ENCODE data around the gene GRB2. TPM values are rescaled to one million over a fixed set of nuclear protein-coding genes. Genes with fewer than 3 reads are reported as not detected.
A peak's percentile ranks its signal among the peaks of the same experiment; 100 is the strongest.

Gene GRB2
- total RNA-seq, 2 donors from 2014 or later = 117 to 126 TPM

- no peaks in the 10 kb centered on the region for H3K27me3 ChIP-seq
- peak overlapping the region in 1 of 2 donors; percentile 19 for H3K9ac ChIP-seq (ENCODE audit: low read depth in 2 of 2, low read length in 2 of 2)
- H3K4me1 ChIP-seq = no peaks in the 10 kb centered on the region
- TF ChIP-seq CTCF (IDR thresholded peaks at IDR 0.05) = no peak
- H3K9me3 ChIP-seq = no peaks in the 10 kb centered on the region
- H3K4me3 ChIP-seq = peak overlapping the region; percentile 100
- intact Hi-C loops (cut with DNase I) = no loop called here
- DNase-seq = no peak
- H3K27ac ChIP-seq = no peak overlapping the region
- H3K36me3 ChIP-seq = no peaks in the 10 kb centered on the region
These were observed 2.3 kb downstream of the GRB2 start for GRCh38 chr17:75403131-75403530.

- Histone ChIP-seq H3K9me3 (no peaks in the 10 kb centered on the region), H3K27ac (no peak overlapping the region), H3K4me1 (no peaks in the 10 kb centered on the region), H3K4me3 (no peak overlapping the region), H3K36me3 (no peaks in the 10 kb centered on the region), H3K27me3 (no peaks in the 10 kb centered on the region), H3K9ac (ENCODE audit: low read depth in 2 of 2, low read length in 2 of 2) (no peak overlapping the region)
- TF ChIP-seq CTCF (IDR thresholded peaks at IDR 0.05) = no peak
- intact Hi-C loops (cut with DNase I) = no loop called here
- no peak for DNase-seq
These were observed 3.5 kb downstream of the GRB2 start for GRCh38 chr17:75402026-75402425.

- no peaks in the 10 kb centered on the region for H3K27me3 ChIP-seq
- no peak overlapping the region for H3K27ac ChIP-seq
- H3K4me1 ChIP-seq = no peaks in the 10 kb centered on the region
- DNase-seq = no peak
- intact Hi-C loops (cut with DNase I) = no loop called here
- H3K36me3 ChIP-seq = no peaks in the 10 kb centered on the region
- no peaks in the 10 kb centered on the region for H3K9me3 ChIP-seq
- H3K4me3 ChIP-seq = no peak overlapping the region
- H3K9ac ChIP-seq (ENCODE audit: low read depth in 2 of 2, low read length in 2 of 2) = no peak overlapping the region
- no peak for TF ChIP-seq CTCF (IDR thresholded peaks at IDR 0.05)
These were observed 5.0 kb downstream of the GRB2 start for GRCh38 chr17:75400326-75400939.

- intact Hi-C loops (cut with DNase I) = no loop called here
These were observed 7.2 kb downstream of the GRB2 start for GRCh38 chr17:75398279-75398678.

GRCh38 chr17:75397217-75397616 lies 8.3 kb downstream of the GRB2 start:
- TF ChIP-seq CTCF (IDR thresholded peaks at IDR 0.05) = no peak
- H3K27me3 ChIP-seq = no peaks in the 10 kb centered on the region
- no peak for DNase-seq
- H3K9ac ChIP-seq (ENCODE audit: low read depth in 2 of 2, low read length in 2 of 2) = no peak overlapping the region
- H3K4me3 ChIP-seq = no peak overlapping the region
- no peaks in the 10 kb centered on the region for H3K36me3 ChIP-seq
- no peak overlapping the region for H3K27ac ChIP-seq
- intact Hi-C loops (cut with DNase I) = no loop called here
- H3K9me3 ChIP-seq = no peaks in the 10 kb centered on the region
- H3K4me1 ChIP-seq = peaks cover 10% of the 10 kb centered on the region

More at GRCh38 chr17:75398279-75398678, 7.2 kb downstream of the GRB2 start:
- H3K27ac ChIP-seq = no peak overlapping the region
- TF ChIP-seq CTCF (IDR thresholded peaks at IDR 0.05) = no peak
- H3K4me3 ChIP-seq = no peak overlapping the region
- no peak for DNase-seq
- no peaks in the 10 kb centered on the region for H3K9me3 ChIP-seq
- H3K4me1 ChIP-seq = peaks cover 10% of the 10 kb centered on the region
- no peaks in the 10 kb centered on the region for H3K27me3 ChIP-seq
- no peak overlapping the region for H3K9ac ChIP-seq (ENCODE audit: low read depth in 2 of 2, low read length in 2 of 2)
- no peaks in the 10 kb centered on the region for H3K36me3 ChIP-seq
